ENCODE data around the gene TENM3.
"Not testable (repeated sequence)": the region's sequence is repeated elsewhere in the genome, so short reads cannot be mapped to it uniquely, and the experiment has no call there.

Gene TENM3

DNA sequence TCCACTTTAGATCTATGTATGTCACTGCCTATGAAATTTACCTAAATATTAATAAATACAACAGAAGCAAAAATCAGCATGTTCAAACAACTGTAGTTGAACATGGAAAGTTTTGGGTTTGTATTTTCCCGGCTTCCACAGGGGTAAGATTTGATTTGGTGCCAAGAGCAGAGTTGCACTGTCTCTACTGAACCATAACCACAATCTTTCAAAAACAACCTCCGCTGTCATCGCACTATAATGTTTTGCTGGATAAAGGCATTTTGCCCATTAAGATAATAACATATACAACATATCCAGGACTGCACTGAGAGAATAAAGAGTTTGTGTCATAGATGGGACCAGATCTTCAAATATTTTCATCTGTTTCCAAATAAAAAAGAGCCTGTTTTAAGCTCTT is 94.9 kb downstream of the TENM3 start:
- DNase-seq (ENCODE audit: low spot score) = no peak

- DNase-seq (ENCODE audit: low spot score) = no peak
These were observed 95.5 kb downstream of the TENM3 start for GRCh38 chr4:182338746-182339145.

GRCh38 chr4:182339221-182339641 is 96.0 kb downstream of the TENM3 start:
- no peak for DNase-seq (ENCODE audit: low spot score)

- no peak for DNase-seq (ENCODE audit: low spot score)
These were observed 100.3 kb downstream of the TENM3 start for GRCh38 chr4:182343453-182343852.

DNA sequence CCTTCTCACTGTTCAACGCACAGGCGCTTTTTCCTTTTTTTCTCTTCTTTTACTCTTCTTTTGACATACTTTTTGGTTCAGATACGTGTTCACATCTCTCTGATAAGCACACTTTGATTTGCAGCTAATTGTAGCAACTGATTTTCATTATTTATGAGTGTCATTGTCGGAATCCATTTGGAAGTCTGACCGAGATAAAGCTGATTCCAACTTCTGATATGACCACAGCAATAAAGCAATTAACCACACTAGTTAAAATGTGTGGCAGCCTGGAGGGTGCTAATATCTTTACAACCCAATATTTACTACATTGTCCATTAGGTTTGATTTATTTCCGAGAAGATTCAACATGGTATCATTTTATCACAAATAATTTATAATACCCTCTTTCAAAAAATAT is 101.8 kb downstream of the TENM3 start:
- DNase-seq (ENCODE audit: low spot score) = no peak

DNA sequence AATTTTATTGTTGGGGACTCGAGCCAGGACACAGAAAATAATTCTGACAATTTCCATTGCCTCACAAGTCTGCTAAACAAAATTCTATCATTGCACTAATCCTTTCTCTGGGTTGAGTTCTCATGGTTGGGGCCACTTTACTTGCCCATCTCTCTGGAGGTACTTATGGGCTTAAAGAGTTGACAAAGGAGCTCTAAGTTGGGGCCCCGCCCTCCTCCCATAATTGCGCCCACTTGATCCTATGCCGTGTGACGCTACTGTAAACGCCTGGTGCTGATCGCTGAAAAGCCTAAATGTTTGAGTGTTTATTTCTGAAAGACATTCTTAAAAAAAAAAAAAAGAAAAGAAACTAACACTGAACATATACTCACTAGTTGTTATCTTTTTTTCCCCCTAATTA is 103.0 kb downstream of the TENM3 start:
- DNase-seq (ENCODE audit: low spot score) = no peak

DNA sequence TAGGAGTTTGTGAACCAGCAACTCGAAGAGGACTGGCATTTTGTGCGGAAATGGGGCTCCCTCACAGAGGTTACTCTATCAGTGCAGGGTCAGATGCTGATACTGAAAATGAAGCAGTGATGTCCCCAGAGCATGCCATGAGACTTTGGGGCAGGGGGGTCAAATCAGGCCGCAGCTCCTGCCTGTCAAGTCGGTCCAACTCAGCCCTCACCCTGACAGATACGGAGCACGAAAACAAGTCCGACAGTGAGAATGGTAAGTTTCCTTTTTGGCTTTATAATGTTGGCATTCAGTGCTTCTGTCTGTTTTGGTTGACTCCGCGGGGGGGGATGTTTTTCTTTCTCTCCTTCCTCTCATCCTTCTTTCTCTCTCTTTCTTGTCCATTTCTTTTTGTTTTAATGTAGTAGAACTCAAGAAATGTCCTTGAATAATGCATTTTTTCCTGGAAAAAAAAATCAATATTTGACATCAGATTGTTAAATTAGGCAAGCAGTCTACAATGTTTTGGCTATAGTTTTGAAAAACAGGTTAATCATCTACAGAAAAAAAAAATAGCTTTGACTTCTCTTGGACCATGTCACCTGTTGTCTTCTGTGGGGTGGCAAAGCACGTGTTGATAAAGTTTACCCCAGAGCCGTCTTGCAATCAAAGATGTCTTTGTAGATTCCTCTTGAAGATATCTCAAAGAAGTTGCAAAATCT is 103.6 kb downstream of the TENM3 start:
- no peak for DNase-seq (ENCODE audit: low spot score)

DNA sequence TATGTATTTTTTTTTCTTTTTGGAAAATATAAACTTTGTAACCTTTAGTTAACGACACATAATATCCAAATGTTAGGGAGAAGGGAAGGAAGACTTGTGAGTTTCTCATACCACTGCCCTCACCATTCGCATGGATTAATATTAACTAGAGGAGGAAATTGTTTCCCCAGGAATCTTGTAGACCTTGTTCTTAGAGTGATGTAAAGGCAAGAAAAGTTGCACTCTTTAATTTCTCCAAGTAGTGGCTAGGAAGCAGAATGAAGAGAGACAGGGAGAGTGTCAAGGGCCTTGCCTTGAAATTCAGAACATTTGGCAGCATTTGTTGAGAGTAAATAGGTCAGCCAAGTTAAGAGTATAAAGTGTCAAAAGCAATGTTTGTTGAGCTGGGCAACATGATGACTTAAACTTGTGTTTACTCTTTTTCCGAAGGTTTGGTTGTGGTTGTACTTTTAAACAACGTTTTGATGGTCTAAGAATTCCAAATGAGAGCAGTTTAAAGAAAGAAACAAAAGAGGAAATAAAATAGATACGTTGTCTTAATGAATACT is 105.7 kb downstream of the TENM3 start:
- DNase-seq (ENCODE audit: low spot score) = no peak

DNA sequence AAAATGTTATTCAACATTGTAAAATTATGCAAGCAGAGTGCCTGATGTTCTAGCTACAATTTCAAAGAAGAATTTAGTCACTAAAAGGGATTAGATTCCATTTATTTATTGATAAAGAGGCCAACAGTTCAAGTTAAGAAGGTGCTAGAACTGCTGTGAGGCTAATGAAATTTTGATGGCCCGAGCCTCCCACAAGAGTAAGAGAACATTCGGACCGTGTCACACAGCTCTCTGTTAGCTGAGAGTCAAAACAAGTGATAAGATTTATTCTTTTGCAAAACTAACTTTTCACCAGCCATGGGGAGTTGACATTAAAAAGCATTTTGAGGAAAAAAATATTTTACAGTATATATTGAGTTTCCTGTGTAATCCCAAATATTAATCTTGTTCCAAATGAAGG is 106.8 kb downstream of the TENM3 start:
- no peak for DNase-seq (ENCODE audit: low spot score)

DNA sequence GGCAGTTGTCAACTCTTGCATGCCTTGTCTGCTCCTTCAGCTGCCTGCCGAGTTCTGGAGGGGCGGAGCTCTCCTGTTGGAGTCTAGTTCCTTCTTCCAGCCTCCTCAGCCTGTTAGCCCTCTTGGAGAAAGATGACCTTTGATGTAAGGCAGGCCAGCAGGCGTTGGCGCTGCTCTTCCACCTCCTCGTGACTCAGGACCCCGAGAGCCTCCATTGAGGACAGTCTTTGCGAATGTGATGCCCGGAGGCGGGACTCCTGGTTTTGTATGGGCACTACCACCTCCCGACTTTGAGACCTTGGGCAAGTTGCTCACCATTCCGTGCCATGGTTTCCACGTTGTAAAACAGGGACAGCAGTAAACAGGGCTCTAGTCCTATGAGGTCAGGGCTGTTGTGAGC is 108.3 kb downstream of the TENM3 start:
- DNase-seq (ENCODE audit: low spot score) = no peak

GRCh38 chr4:182354106-182354505 is 110.9 kb downstream of the TENM3 start:
- no peak for DNase-seq (ENCODE audit: low spot score)

DNA sequence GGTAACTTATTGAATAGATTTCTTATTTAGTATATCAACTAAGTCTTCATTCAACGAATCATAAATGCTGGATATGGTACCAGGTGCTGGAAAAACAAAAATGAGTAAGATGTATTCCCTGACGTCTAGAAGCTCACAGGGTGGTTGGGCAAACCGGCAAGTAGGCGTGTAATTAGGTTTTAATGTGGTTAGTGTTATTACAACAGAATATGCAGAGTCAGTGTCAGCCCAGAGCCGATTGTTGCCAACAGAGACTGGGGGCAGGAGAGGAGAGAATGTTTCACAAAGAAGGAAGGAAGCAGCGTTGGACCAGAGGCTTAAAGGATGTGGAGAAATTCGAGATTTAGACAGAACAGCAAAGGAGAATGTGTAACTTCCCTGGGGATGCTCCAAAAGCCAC is 111.7 kb downstream of the TENM3 start:
- DNase-seq (ENCODE audit: low spot score) = no peak

DNA sequence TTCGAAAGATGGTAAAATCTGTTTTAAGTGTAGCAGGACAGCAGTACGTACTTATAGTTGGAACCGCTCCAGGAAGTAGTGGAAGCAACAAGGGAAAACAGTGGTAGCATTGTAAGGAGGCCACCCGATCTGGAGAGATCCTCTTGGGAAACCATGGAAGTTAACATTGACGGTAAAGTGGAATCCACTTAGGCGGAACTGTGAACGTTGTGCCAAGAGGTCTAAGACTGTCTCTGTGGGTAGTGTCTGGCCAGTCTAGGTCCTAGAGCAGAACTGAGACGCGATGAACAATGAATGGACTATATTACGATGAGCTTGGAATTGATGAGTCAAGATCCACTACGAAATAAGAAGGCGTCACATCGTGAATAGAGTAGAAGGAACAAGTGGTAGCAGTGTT is 124.0 kb downstream of the TENM3 start:
- DNase-seq (ENCODE audit: low spot score) = no peak

DNA sequence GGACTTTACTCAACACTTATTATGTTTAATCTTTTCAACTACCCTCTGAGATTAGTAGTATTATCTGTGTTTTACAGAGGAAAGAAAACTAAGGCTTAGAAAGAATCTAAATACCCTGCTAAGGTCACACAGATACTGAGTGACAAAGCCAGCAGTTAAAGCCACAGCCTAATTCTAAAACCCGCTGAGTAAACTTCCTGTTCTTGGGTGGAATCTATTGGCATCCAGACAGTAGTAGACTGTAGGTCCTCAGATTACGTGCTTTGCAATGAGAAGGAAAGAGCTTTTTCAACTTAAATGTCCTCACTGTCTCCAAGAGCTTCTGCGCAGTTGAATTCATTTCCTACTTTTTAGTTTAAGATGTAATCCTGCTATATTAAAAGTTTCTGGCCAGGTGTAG is 126.0 kb downstream of the TENM3 start:
- DNase-seq (ENCODE audit: low spot score) = no peak

DNA sequence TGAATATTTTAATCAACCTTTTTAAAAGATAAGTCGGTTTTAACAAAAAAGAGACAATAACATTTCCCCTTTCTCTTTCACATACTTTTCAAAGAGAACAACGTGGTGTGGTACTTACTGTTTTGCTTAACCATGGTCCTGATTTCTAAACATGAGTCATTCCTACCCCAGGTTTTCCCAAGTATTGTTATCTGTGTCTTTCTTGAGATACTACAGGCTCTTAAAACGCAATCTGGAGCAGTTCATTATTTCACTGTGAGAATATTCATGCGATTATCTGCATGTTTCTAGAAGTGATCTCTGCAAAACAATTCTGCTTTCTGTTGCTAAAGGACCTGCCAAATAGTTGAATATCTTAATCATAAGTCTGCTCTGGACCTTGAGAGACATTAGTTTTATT is 127.3 kb downstream of the TENM3 start:
- DNase-seq (ENCODE audit: low spot score) = no peak

DNA sequence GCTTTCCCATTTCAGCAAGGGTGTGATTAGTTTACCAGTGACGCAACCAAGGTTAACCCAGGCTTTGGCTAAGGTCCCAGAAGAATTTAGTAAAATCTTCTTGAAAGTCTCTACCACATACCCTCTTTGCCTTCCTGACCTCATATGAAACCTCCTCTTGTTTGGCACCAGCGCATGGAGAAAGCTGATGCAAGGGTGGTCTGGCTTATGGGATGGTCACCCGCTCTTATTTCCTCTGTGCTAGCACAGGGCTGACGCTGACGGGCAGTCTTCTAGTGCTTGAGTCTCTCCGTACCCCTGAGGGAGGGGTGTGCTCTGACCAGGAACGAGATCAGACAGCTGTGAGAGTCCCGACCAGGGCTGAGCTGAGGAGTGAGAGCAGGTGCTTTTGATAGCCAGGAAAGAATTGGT is 137.6 kb downstream of the TENM3 start:
- DNase-seq (ENCODE audit: low spot score) = no peak

DNA sequence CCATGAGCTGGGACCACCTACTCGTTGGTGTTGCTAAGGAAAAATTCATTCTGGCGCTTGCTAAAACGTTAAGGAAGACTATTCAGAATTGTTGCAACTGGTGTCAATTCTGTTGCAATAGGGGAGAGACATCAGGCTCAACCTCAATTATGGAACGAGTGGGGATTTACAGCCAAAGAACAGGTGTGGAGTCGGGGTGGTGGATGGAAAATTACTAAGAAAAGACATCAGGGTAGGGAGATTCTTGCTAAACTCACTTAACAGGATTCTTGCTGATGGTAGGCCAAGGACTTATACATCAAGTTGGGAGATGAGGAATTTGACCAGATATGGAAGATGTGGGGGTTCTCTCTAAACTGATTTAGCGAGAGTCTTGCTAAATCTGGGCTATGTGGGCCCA is 139.7 kb downstream of the TENM3 start:
- DNase-seq (ENCODE audit: low spot score) = no peak

GRCh38 chr4:182384631-182385091 is 141.5 kb downstream of the TENM3 start:
- DNase-seq (ENCODE audit: low spot score) = no peak

DNA sequence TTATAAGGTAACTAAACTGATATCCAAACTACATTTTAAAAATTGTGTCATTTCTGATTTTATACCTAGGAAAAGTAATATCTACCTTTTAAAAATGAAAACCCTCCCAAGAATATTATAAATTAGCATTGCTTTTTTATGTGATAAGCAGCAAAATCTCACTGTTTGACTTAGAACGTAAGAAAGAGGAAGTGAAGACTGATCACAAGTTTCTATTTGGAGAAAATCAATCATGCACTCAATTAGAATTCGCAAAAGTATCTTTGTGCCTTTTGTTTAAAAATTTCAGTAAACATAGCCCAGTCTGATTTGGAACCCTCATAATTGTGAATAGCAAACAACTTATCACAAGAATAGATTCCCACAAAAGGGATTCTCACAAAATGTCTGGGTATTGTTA is 142.7 kb downstream of the TENM3 start:
- DNase-seq (ENCODE audit: low spot score) = no peak

DNA sequence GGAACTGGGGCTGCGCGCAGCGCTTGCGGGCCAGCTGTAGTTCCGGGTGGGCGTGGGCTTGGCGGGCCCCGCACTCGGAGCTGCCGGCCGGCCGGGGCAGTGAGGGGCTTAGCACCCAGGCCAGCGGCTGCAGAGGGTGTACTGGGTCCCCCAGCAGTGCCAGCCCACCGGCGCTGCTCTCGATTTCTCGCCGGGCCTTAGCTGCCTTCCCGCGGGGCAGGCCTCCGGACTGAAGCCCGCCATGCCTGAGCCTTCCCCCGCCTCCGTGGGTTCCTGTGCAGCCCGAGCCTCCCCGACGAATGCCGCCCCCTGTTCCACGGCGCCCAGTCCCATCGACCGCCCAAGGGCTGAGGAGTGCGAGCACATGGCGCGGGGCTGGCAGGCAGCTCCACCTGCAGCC is 143.4 kb downstream of the TENM3 start:
- not testable (repeated sequence) for DNase-seq (ENCODE audit: low spot score)

DNA sequence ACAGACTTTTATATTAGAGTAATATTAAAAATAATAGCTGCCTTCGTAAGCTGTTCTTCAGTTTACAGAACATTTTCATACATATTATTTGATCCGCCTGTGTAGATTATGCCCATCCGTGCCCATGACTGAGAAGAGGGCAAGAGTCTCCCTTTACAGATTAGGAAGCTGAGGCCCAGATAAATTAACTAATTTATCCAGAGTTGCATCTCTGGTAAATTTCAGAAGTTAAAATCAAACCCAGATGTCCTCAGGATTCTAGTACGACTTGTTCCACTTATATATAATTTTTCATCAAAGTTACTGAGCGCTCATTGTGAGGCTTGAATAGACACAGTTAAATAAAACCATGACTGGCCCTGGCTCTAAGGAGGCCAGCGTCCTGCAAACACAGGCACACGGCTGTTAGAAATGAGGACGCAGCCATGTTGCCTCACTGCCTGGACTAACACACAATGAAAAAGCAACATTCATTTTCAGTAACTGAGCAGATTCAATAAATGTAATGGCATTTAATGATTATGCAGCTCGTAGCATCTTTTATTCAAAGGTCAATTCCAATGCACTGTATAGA is 148.0 kb downstream of the TENM3 start:
- no peak for DNase-seq (ENCODE audit: low spot score)

- no peak for DNase-seq (ENCODE audit: low spot score)
These were observed 151.0 kb downstream of the TENM3 start for GRCh38 chr4:182394181-182394580.

DNA sequence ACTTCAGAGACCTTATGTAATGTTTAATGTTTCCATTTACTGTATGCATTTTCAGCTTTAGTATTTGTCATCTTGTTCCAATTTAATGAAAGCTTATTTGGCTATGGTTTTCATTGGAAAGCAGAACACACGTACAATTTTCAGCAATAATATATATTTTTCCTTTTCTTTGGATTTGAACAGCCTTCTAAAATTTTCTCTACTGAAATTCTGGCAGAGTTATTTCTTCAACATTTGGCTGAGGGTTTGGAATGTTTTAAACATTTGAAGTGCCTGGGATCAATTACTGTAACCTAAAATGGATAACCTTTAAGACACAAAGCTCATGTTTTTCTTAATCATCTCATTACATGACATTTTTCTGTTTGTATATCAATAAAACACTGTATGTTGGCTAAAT is 156.9 kb downstream of the TENM3 start:
- no peak for DNase-seq (ENCODE audit: low spot score)

- DNase-seq (ENCODE audit: low spot score) = no peak
These were observed 157.6 kb downstream of the TENM3 start for GRCh38 chr4:182400790-182401189.
